Prostate gland (tissue), 2 donors: ENCODE measurements around the gene PTPRU.

Source experiments
- POLR2A ChIP-seq: fragments of 450-650 bp; IDR thresholded peaks from one replicate; pipeline ENCODE4 v1.6.1; 2016; ENCODE audit warnings: antibody characterized with exemption, mild to moderate bottlenecking
- TF ChIP-seq, protein P1 (sequence below), 4 experiments: fragments of 200-600 bp in 2 of 4; fragments of 450-650 bp in 2 of 4; sonication (generic) in 2 of 4; IDR thresholded peaks; 1 replicate in 3 of 4; 2 replicates in 1 of 4; pipeline ENCODE4 v1.5.1; 2016 to 2019; ENCODE audit warnings: antibody characterized with exemption in 4 of 4, mild to moderate bottlenecking in 2 of 4, moderate library complexity in 2 of 4

DNA sequence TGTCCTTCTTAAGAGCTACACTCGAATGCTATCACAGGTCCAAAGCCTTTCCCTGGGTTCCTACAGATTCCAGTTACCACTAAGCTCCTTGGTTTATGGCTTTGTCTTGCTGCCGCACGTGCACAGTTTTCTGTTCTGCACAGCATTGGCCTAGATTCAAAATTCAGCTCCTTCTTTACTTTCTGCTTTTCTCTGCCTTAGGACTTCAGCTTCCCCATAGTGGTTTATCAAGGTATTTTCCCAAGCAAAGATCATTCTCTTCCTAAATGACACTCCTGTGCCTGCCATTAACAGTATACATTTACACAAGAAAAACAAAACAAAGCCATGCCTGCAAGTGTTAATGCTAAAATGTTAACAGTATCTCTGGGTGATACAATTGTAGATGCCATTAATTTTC, 41.8 kb downstream of the PTPRU start:
- TF ChIP-seq POLR2A: no peak
- TF ChIP-seq, protein P1, sequence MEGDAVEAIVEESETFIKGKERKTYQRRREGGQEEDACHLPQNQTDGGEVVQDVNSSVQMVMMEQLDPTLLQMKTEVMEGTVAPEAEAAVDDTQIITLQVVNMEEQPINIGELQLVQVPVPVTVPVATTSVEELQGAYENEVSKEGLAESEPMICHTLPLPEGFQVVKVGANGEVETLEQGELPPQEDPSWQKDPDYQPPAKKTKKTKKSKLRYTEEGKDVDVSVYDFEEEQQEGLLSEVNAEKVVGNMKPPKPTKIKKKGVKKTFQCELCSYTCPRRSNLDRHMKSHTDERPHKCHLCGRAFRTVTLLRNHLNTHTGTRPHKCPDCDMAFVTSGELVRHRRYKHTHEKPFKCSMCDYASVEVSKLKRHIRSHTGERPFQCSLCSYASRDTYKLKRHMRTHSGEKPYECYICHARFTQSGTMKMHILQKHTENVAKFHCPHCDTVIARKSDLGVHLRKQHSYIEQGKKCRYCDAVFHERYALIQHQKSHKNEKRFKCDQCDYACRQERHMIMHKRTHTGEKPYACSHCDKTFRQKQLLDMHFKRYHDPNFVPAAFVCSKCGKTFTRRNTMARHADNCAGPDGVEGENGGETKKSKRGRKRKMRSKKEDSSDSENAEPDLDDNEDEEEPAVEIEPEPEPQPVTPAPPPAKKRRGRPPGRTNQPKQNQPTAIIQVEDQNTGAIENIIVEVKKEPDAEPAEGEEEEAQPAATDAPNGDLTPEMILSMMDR (IDR thresholded peaks at IDR 0.05): no peak
